Measurements from ENCODE around the gene PTH2.
"Not testable (repeated sequence)": the region's sequence is repeated elsewhere in the genome, so short reads cannot be mapped to it uniquely, and the experiment has no call there.

PTH2 gene

DNA sequence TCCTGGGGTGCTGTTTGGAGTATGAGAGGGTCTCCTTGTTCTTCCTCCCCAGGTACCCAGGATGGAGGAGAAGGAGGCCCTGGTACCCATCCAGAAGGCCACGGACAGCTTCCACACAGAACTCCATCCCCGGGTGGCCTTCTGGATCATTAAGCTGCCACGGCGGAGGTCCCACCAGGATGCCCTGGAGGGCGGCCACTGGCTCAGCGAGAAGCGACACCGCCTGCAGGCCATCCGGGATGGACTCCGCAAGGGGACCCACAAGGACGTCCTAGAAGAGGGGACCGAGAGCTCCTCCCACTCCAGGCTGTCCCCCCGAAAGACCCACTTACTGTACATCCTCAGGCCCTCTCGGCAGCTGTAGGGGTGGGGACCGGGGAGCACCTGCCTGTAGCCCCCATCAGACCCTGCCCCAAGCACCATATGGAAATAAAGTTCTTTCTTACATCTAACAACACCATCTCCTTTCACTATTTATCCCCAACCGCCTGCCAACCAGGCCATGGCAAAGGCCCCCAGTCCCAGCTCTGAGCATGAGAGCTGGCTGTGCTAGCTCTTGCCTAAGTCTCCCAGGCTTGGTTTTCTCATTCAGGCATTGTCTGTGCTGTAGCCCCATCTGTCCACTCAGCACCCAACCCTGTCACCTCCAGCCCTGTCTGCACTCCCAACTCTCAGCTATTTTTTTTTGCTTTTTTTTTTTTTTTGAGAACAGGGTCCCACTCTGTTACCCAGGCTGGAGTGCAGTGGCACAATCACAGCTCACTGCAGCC lies 48.4 kb downstream of the PTH2 start:
- DNase-seq, result no peak

- not testable (repeated sequence) for DNase-seq
Observed at GRCh38 chr19:49373174-49373573, 50.1 kb downstream of the PTH2 start.
